Stimulated activated CD4-positive, alpha-beta T cell treated with anti-CD3 and anti-CD28 coated beads, Interleukin-2, amount 100 ng/mL, for 48 hours (primary cell): ENCODE measurements around the gene STK39.

ENCODE experiments used
- DNase-seq, 2 donors: peaks; one replicate each; pipeline ENCODE4 v3.0.0-alpha.2; 2020

The STK39 gene

GRCh38 chr2:168034616-168035015, 212.8 kb downstream of the STK39 start:
- DNase-seq = no peak

- no peak for DNase-seq
Observed at GRCh38 chr2:168033966-168034365, 213.4 kb downstream of the STK39 start.

GRCh38 chr2:168032091-168032490, 215.3 kb downstream of the STK39 start:
- DNase-seq = no peak

- DNase-seq = peak in 1 of 2 donors; percentile 3
Observed at GRCh38 chr2:168030862-168031624, 216.4 kb downstream of the STK39 start.

GRCh38 chr2:168029071-168029470, 218.3 kb downstream of the STK39 start:
- DNase-seq = no peak

GRCh38 chr2:168028362-168028761, 219.0 kb downstream of the STK39 start:
- no peak for DNase-seq

GRCh38 chr2:168025487-168026202, 221.8 kb downstream of the STK39 start:
- DNase-seq = no peak

- DNase-seq = no peak
Observed at GRCh38 chr2:168024459-168024858, 222.9 kb downstream of the STK39 start.

- DNase-seq = no peak
Observed at GRCh38 chr2:168021800-168022587, 225.4 kb downstream of the STK39 start.

GRCh38 chr2:168015274-168015953, 232.0 kb downstream of the STK39 start:
- no peak for DNase-seq

- DNase-seq = no peak
Observed at GRCh38 chr2:168009900-168010299, 237.5 kb downstream of the STK39 start.

- no peak for DNase-seq
Observed at GRCh38 chr2:168008646-168009195, 238.7 kb downstream of the STK39 start.

GRCh38 chr2:168006498-168006897, 240.9 kb downstream of the STK39 start:
- no peak for DNase-seq

- DNase-seq = no peak
Observed at GRCh38 chr2:168005586-168005985, 241.8 kb downstream of the STK39 start.

GRCh38 chr2:168003876-168004275, 243.5 kb downstream of the STK39 start:
- DNase-seq = no peak

- DNase-seq = no peak
Observed at GRCh38 chr2:168002021-168002553, 245.3 kb downstream of the STK39 start.

- no peak for DNase-seq
Observed at GRCh38 chr2:167992278-167992677, 255.1 kb downstream of the STK39 start.

- no peak for DNase-seq
Observed at GRCh38 chr2:167990062-167990461, 257.3 kb downstream of the STK39 start.

GRCh38 chr2:167988296-167988695, 259.1 kb downstream of the STK39 start:
- DNase-seq = no peak

GRCh38 chr2:167987558-167987957, 259.8 kb downstream of the STK39 start:
- DNase-seq = no peak

GRCh38 chr2:167987026-167987425, 260.4 kb downstream of the STK39 start:
- DNase-seq = no peak

GRCh38 chr2:167986223-167986622, 261.2 kb downstream of the STK39 start:
- DNase-seq = no peak
